ENCODE measurements around the gene TMEM131.
"Not testable (repeated sequence)": the region's sequence is repeated elsewhere in the genome, so short reads cannot be mapped to it uniquely, and the experiment has no call there.

The TMEM131 gene, protein sequence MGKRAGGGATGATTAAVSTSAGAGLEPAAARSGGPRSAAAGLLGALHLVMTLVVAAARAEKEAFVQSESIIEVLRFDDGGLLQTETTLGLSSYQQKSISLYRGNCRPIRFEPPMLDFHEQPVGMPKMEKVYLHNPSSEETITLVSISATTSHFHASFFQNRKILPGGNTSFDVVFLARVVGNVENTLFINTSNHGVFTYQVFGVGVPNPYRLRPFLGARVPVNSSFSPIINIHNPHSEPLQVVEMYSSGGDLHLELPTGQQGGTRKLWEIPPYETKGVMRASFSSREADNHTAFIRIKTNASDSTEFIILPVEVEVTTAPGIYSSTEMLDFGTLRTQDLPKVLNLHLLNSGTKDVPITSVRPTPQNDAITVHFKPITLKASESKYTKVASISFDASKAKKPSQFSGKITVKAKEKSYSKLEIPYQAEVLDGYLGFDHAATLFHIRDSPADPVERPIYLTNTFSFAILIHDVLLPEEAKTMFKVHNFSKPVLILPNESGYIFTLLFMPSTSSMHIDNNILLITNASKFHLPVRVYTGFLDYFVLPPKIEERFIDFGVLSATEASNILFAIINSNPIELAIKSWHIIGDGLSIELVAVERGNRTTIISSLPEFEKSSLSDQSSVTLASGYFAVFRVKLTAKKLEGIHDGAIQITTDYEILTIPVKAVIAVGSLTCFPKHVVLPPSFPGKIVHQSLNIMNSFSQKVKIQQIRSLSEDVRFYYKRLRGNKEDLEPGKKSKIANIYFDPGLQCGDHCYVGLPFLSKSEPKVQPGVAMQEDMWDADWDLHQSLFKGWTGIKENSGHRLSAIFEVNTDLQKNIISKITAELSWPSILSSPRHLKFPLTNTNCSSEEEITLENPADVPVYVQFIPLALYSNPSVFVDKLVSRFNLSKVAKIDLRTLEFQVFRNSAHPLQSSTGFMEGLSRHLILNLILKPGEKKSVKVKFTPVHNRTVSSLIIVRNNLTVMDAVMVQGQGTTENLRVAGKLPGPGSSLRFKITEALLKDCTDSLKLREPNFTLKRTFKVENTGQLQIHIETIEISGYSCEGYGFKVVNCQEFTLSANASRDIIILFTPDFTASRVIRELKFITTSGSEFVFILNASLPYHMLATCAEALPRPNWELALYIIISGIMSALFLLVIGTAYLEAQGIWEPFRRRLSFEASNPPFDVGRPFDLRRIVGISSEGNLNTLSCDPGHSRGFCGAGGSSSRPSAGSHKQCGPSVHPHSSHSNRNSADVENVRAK (N-terminal part only)

DNA sequence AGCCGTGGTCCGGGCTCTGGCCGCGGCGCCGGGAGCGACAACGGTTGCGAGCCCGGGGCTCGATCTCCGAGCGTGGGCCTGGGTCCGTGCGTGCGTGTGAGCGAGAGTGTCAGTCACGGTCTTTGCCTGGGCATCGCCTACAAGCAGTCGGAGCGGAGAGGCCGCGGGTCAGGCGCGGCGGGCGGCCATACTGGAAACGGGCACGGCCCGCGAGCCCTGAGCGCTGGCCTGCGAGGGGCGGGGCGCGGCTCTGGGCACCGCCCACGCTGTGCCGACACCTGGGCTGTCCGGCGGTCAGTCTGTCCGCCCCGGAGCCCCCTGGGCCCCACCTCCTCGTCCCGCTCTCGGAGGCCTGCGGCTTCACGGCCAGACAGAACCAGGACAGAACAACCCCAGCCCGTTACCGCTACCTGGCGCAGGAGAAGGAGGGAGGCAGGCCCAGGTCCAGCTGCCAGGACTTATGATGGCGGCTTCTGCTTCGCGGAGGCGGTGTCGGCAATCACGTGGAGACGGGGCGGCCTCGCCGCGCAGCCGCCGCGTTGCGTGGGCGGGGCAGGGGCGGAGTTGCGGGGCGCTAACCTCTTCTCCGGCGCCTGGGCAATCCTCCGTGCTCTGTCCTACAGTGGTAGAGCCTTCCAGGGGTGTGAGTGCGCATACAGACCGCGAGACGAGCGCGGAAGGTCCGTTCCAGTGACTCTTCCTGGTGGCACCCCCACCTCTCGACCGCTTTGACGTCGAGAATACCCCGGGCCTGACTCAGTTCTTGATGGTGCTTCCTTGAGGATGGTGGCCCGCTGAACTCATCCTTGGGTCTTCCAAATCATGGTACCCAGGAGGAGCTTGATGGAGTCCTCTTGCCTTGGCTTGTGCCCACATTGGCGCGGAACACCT lies at the start of gene TMEM131:
TMEM131 (minus strand) TSS at position 215 of the 891 bp plus-strand sequence. CDS start 286 bp downstream, outside the sequence.
- DNase-seq, result peak; percentile 94

DNA sequence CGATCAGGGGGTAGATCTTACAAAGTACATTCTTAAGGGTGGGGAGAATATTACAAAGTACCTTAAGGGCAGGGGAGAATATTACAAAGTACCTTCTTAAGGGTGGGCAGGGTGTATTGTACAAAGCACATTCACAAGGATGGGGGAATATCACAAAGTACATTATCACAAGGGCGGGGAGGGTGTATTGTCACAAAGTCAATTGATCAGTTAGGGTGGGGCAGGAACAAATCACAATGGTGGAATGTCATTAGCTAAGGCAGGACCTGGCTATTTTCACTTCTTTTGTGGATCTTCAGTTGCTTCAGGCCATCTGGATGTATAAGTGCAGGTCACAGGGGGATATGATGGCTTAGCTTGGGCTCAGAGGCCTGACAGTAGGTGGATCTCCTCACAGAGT lies 49.0 kb upstream of the TMEM131 start:
- DNase-seq, result not testable (repeated sequence)

- no peak for DNase-seq
Observed at GRCh38 chr2:98043101-98043500, 47.4 kb upstream of the TMEM131 start.

DNA sequence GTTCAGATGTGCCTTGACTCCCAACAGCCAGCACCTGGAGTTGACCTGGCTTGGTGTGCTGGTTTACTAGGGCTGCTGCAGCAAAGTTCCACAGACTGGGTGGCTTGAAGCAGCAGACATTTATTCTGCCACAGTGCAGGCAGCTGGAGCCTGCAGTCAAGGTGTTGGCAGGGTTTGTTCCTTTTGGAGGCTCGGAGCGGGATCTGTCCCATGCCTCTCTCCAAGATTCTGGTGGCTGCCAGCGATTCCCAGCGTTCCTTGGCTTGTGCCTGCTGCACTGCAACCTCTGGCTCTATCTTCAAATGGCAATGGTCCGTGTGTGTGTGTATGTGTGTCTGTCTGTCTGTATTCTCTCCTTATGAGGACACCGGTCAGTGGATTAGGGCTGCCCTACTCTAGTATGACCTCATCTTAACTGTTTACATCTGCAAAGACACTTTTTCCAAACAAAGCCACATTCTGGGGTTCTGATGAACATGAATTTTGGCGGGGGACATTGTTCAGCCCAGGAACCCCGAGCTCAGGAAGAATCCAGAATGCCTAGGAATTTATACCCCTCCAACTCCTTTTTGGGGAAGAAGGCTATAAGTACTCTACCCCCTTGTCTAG lies 44.7 kb upstream of the TMEM131 start:
- no peak for DNase-seq

DNA sequence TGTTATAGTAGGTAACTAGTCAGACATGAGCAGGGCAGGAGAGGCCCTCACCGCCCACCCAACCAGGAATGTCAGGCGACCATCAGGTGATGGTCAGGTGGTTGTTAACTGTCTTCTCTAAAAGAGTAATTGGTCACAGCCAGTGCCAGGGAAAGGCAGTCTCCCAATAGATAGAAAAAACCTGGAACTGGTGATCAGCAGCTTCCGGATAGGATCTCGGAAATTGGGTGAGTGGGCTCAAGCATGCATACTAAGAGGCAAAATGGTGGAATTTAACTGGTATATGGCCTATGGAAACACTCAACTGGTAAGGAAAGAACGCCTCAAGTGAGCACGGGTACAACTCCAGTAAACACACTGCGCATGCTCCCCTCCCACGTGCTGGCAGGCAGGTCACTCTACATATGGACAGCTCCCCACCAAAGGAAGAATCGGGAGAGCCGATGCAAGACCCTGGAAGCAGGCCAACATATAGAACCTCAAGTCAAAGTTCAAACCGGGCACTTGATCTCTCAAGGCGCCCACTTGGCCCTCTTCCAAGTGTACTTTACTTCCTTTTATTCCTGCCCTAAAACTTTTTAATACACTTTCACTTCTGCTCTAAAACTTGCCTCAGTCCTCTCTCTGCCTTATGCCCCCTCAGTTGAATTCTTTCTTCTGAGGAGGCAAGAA lies 43.5 kb upstream of the TMEM131 start:
- DNase-seq, result no peak

DNA sequence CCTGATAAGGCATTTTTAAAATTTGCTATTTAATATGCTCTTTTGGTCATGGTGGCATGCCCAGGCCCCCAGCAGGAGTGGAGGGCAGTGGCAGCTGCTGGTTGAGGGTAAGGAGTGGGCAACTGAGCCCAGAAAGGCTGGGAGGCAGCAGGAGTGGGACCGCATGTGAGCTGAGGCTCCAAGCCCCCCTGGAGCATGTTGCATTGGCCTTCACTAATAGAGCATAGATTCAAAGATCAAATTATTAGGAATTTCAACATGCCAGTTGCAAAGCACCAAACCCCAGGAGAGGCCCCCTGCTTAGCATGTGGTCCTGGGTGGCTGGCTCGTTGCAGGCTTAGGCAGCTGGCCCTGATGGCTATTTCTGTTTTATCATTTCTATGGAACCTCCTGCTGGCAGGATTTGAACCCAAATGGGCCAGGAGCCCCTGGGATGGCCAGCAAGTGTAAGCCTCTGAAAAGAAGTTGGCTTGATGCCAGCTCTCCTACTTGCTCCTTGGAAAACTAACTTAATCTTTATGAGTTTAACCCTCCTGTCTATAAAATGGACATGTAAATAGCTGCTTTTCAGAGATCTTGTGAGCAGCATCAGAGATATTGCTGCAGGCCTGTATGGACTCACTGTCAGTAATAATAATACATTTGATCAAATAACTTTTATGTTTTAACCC lies 42.1 kb upstream of the TMEM131 start:
- DNase-seq, result no peak

DNA sequence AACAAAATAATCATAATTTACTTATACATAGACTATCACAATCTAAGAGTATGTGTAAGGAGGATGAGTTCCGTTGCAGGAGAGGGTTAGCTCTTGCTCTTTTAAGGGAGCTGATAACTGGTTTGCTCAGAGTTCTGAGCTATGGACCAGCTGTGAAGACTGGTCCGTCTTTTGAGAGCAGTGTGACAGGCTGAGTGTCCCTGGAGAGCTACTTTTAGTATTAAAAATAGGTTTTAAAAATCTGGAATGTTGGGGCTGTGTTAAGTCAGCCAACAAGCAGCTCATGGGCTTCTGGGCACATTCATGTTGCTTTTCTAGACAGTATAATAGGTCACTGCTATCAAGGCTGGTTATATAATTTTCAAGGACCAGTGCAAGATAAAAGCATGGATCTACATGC lies 41.5 kb upstream of the TMEM131 start:
- no peak for DNase-seq

GRCh38 chr2:98036349-98037000 lies 40.7 kb upstream of the TMEM131 start:
- no peak for DNase-seq

GRCh38 chr2:98034745-98035144 lies 39.0 kb upstream of the TMEM131 start:
- no peak for DNase-seq

- no peak for DNase-seq
Observed at GRCh38 chr2:98032086-98032485, 36.3 kb upstream of the TMEM131 start.

DNA sequence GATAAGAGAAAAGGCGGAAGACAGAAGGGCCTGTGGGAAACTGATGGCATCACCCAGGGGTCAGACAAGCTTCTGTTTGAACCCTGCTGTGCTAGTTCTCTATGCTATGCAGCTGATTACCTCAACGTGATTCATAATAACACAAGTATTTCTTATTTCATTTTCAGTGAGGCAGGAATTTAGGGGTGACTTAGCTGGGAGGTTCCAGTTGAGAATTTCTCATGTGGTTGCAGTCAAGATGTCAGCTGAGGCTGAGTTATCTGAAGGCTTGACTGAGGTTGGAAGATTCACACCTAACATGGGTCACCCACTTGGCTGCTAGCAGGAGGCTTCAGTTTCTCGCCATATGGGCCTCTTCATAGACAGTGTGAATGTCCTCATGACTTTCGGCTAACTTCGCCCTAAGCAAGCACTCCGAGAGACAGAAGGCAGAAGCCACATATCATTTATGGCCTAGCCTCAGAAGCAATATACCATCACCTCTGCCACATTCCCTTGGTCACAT lies 34.0 kb upstream of the TMEM131 start:
- DNase-seq, result no peak

- DNase-seq, result no peak
Observed at GRCh38 chr2:98028931-98029717, 33.4 kb upstream of the TMEM131 start.

- DNase-seq, result peak; percentile 45
Observed at GRCh38 chr2:98028101-98028561, 32.4 kb upstream of the TMEM131 start.

DNA sequence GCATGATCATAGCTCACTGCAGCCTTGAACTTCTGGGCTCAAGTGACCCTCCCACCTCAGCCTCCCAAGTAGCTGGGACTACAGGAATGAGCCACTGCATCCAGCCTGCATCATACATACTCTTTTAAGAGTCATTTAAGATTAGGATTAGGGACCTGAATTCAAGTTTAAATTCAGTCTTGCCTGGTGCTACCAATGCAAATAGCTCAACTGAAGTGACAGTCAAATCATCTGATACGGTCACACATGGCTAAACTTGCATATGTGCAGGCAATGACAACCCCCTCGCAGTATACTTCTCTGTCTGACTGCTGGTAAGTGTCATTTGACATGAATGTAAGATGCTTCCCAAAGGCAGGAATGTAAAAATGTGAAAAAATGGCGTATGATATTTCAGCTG lies 31.8 kb upstream of the TMEM131 start:
- no peak for DNase-seq

DNA sequence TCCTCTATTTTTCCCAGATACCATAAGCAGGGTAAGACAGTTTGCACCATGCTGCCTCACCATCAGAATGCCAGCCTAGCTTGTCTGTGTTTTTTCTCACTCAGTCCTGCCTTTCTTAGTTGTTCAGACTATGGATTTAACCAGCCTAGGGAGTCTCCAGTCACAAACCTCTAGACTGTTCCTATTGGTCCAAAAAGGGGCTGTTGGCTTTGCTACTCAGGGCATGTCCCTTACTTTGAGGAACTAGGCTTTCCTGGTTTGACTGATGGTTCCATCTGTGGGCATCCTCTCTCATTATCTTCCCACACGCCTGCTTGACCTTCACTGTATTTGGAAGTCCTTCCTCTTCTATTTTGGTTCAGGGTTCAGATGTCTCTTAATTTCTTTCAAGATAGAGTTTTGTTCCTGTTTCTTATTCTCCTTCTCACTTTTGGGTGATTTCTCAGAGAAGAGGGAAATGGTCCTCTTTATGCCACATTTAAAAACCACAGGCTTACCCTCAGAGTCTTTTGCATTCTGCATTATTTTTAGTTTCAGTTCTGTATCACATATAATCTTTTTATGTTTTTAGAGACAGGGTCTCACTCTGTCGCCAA lies 31.3 kb upstream of the TMEM131 start:
- DNase-seq, result no peak

DNA sequence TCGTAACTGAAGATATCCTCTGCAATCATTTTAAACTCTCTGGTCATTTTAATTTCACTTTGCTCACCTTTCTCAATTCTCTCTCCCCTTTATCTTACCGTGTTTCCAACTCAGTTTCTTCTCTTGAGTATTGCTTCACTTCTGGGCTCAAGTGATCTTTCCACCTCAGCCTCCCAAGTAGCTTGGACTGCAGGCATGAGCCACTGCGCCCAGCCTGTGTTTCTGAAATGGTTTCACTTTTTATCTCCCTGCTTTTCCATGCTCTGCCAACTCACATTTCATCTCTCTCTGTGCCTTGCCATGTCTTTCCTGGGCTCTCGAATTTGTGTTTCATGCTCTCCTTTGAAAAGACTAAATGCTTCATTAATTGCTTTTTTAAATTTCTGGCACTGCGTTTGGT lies 30.5 kb upstream of the TMEM131 start:
- DNase-seq, result no peak

- DNase-seq, result no peak
Observed at GRCh38 chr2:98025481-98026037, 29.8 kb upstream of the TMEM131 start.

DNA sequence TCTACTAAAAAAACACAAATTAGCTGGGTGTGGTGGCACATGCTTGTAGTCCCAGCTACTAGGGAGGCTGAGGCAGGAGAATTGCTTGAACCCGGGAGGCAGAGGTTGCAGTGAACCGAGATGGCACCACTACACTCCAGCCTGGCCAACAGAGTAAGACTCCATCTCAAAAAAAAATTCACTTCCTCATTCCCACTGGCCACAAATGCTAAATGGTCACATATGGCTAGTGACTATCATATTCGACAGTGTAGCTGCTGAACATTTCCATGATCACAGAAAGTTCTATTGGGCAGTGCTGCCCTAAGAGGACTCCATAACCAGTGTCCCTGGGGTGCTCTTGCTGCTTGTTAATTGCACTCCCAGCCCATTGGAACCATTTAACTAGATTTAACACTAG lies 26.3 kb upstream of the TMEM131 start:
- not testable (repeated sequence) for DNase-seq
